Ectodermal cell (in vitro differentiated cells): ENCODE measurements around the gene PPP1R3D.

Experiments
- H3K27ac ChIP-seq: 2 replicates; pipeline ENCODE4 v1.7.0; 2013; ENCODE audit warnings: mild to moderate bottlenecking, low read depth, low read length; ENCODE audit not compliant: insufficient read depth, poor library complexity, severe bottlenecking
- H3K27me3 ChIP-seq: 2 replicates; pipeline ENCODE4 v1.7.0; 2013; ENCODE audit warnings: mild to moderate bottlenecking, low read length; ENCODE audit not compliant: insufficient read depth, control insufficient read depth, poor library complexity, severe bottlenecking
- H3K36me3 ChIP-seq: one replicate; pipeline ENCODE4 v1.7.0; 2013; ENCODE audit warnings: low read length; ENCODE audit not compliant: control insufficient read depth, insufficient read depth
- H3K4me1 ChIP-seq: one replicate; pipeline ENCODE4 v1.7.0; 2013; ENCODE audit warnings: low read length; ENCODE audit not compliant: control insufficient read depth, insufficient read depth
- H3K4me3 ChIP-seq: 2 replicates; pipeline ENCODE4 v1.7.0; 2013; ENCODE audit warnings: low read depth, low read length, control low read depth; ENCODE audit not compliant: insufficient read depth
- H3K9me3 ChIP-seq: 2 replicates; pipeline ENCODE4 v1.7.0; 2013; ENCODE audit warnings: mild to moderate bottlenecking, low read length, moderate library complexity; ENCODE audit not compliant: control insufficient read depth
- WGBS, 2 experiments: methylation state at CpG; one replicate each; pipeline ENCODE4 v1.1.7; 2013; ENCODE audit warnings: missing lambda C conversion rate in 2 of 2; 5-methylcytosine and 5-hydroxymethylcytosine counted together

PPP1R3D gene

GRCh38 chr20:59949911-59950310 lies 9.8 kb upstream of the PPP1R3D start:
- no peak overlapping the region for H3K4me3 ChIP-seq
- H3K27ac ChIP-seq, result no peak overlapping the region
- H3K36me3 ChIP-seq, result no peaks in the 10 kb centered on the region
- H3K9me3 ChIP-seq, result no peaks in the 10 kb centered on the region
- 95% methylated on average over 6 of the region's 6 CpGs for WGBS, 2 experiments
- H3K4me1 ChIP-seq, result peaks cover 10% of the 10 kb centered on the region
- H3K27me3 ChIP-seq, result no peaks in the 10 kb centered on the region

GRCh38 chr20:59948828-59949720 lies 9.0 kb upstream of the PPP1R3D start:
- WGBS, 2 experiments, result 67 to 73% methylated on average over 7 of the region's 7 CpGs
- H3K4me1 ChIP-seq, result peaks cover 10% of the 10 kb centered on the region
- H3K27ac ChIP-seq, result no peak overlapping the region
- H3K36me3 ChIP-seq, result no peaks in the 10 kb centered on the region
- H3K4me3 ChIP-seq, result no peak overlapping the region
- no peaks in the 10 kb centered on the region for H3K9me3 ChIP-seq
- no peaks in the 10 kb centered on the region for H3K27me3 ChIP-seq

DNA sequence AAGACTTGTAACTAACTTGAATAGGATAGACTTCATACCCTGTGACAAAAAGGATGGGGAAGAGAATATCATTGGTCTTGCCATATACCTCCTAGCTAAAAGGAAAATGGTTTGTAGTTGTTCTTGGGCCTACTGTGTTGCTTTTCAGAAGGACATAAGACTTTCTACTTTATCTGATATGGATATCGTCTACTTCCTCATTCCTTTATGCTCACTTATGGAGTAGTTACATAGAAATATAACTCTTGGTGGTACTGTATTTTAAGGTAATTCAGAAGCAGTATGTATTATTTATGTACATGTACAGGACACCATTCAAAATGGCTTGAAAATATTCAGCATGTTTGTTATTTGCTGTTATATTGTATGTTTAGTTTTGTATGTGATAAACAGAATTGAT lies 8.1 kb upstream of the PPP1R3D start:
- Histone ChIP-seq H3K4me1 (peaks cover 10% of the 10 kb centered on the region), H3K27ac (no peak overlapping the region), H3K36me3 (no peaks in the 10 kb centered on the region), H3K9me3 (no peaks in the 10 kb centered on the region), H3K4me3 (no peak overlapping the region), H3K27me3 (no peaks in the 10 kb centered on the region)
- no CpG with 5 or more reads among the region's 1 CpG for WGBS, 2 experiments

DNA sequence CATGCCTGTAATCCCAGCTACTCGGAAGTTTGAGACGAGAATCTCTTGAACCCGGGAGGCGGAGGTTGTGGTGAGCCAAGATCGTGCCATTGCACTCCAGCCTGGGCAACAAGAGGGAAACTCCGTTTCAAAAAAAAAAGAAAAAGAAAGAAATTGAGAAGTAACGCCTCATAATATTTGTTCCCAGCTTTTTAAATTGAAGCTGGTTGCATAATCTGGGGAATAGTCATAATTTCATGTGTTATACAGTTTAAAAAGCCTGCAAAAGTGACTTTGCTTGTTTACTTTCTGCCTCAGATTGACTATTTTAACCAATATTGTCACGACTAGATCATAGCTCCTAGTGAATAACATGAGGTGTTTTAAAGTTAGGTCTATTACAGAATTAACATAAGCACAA lies 7.3 kb upstream of the PPP1R3D start:
- no peak overlapping the region for H3K4me3 ChIP-seq
- WGBS, 2 experiments, result 95% methylated on average over 7 to 8 of the region's 8 CpGs
- H3K27me3 ChIP-seq, result no peaks in the 10 kb centered on the region
- H3K27ac ChIP-seq, result no peak overlapping the region
- H3K36me3 ChIP-seq, result no peaks in the 10 kb centered on the region
- H3K9me3 ChIP-seq, result no peaks in the 10 kb centered on the region
- H3K4me1 ChIP-seq, result peaks cover 10% of the 10 kb centered on the region

GRCh38 chr20:59945731-59946130 lies 5.6 kb upstream of the PPP1R3D start:
- WGBS, 2 experiments, result 76 to 83% methylated on average over 2 of the region's 2 CpGs
- peaks cover 16% of the 10 kb centered on the region for H3K4me1 ChIP-seq
- no peaks in the 10 kb centered on the region for H3K36me3 ChIP-seq
- no peak overlapping the region for H3K4me3 ChIP-seq
- no peaks in the 10 kb centered on the region for H3K9me3 ChIP-seq
- H3K27me3 ChIP-seq, result no peaks in the 10 kb centered on the region
- peak overlapping the region; percentile 33 for H3K27ac ChIP-seq

DNA sequence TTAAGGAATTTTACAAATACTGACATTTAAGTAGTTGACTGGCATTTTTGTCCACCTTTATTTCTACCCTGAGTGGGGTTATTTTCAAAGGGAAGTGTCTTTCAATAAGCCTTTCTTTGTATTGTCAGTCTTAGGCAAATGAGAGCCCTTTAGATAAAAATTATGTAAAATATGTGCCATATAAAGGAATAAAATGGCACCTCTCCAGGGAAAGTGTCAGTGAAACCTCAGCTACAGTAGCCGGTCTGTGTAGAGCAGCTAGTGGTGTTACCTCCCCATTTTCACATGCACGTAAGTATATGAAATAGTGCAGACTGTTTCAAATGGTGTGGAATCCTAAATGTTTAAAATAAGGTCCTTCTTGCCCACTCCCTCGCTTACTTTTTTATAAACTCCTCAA lies 5.1 kb upstream of the PPP1R3D start:
- H3K4me1 ChIP-seq, result peaks cover 16% of the 10 kb centered on the region
- no peaks in the 10 kb centered on the region for H3K9me3 ChIP-seq
- H3K27me3 ChIP-seq, result peaks cover 1% of the 10 kb centered on the region
- H3K27ac ChIP-seq, result no peak overlapping the region
- H3K36me3 ChIP-seq, result no peaks in the 10 kb centered on the region
- 82 to 92% methylated on average over 1 to 3 of the region's 3 CpGs for WGBS, 2 experiments
- no peak overlapping the region for H3K4me3 ChIP-seq

- no peak overlapping the region for H3K27ac ChIP-seq
- H3K27me3 ChIP-seq, result peaks cover 6% of the 10 kb centered on the region
- no peak overlapping the region for H3K4me3 ChIP-seq
- WGBS, 2 experiments, result 88 to 92% methylated on average over 5 to 6 of the region's 7 CpGs
- H3K9me3 ChIP-seq, result no peaks in the 10 kb centered on the region
- H3K36me3 ChIP-seq, result no peaks in the 10 kb centered on the region
- H3K4me1 ChIP-seq, result peaks cover 16% of the 10 kb centered on the region
Measured at GRCh38 chr20:59944726-59945125, 4.6 kb upstream of the PPP1R3D start.

DNA sequence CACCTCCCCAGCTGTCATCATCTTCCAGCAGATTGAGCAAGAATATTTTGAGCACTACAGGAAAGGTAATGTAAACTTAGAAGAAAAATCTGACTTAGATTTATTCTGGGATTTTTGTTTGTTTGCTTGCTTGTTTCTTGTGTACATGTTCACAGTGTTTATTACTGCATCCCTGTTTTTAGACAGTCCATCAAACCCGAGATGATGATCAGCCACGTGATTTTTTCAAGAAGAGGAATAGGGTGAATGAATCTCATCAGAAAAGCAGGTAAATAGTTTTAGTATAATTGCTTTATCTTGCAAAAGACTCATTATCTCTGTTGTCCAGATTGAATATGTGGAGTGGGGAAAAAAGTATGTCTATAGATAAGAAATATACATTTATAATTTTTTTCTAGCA lies 2.1 kb upstream of the PPP1R3D start:
- 100% methylated on average over 2 of the region's 2 CpGs for WGBS, 2 experiments
- Histone ChIP-seq H3K27me3 (peaks cover 28% of the 10 kb centered on the region), H3K36me3 (no peaks in the 10 kb centered on the region), H3K9me3 (no peaks in the 10 kb centered on the region), H3K4me3 (no peak overlapping the region), H3K27ac (no peak overlapping the region), H3K4me1 (peaks cover 16% of the 10 kb centered on the region)

DNA sequence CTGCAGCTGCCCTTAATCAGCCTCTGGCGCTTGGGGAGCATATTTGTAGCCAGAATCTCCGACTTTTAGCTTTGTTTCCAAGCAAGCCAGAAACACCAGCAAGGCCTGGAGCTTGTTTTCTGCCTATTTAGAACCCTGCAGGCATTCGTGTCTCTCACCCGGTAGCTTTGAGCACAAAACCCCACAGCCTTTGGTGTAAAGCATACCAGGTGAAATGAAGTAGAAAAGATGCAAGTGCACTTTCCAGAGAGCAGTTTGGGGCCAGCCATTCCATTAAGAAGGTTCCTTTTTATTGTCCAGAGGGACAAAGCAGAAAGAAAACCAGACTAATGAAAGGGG lies 820 bp upstream of the PPP1R3D start:
- Histone ChIP-seq H3K9me3 (no peaks in the 10 kb centered on the region), H3K4me3 (peak overlapping the region; percentile 66), H3K4me1 (peaks cover 12% of the 10 kb centered on the region), H3K27ac (peak overlapping the region; percentile 89), H3K27me3 (peaks cover 38% of the 10 kb centered on the region), H3K36me3 (no peaks in the 10 kb centered on the region)
- WGBS, 2 experiments, result 3 to 4% methylated on average over 4 of the region's 4 CpGs

- Histone ChIP-seq H3K9me3 (no peaks in the 10 kb centered on the region), H3K27me3 (peaks cover 49% of the 10 kb centered on the region), H3K36me3 (no peaks in the 10 kb centered on the region), H3K4me3 (peak overlapping the region; percentile 66), H3K4me1 (peaks cover 7% of the 10 kb centered on the region), H3K27ac (no peak overlapping the region)
- WGBS, 2 experiments, result 0 to 1% methylated on average over 24 of the region's 24 CpGs
Measured at GRCh38 chr20:59939879-59940128, 301 bp downstream of the PPP1R3D start.
